Ovary (tissue), 10 donors: Measurements from ENCODE around the gene KRTAP13-1. TPM values are rescaled to one million over a fixed set of nuclear protein-coding genes. Genes with fewer than 3 reads are reported as not detected.

Experiments
- DNase-seq, 5 donors: peaks; one replicate each; pipeline ENCODE4 v3.0.0-alpha.2; 2019 to 2020
- H3K27ac ChIP-seq, 2 donors: fragments of 200-600 bp; one replicate each; pipeline versions ENCODE4 v1.5.1 to v1.8.0; 2019 to 2022
- H3K27me3 ChIP-seq: fragments of 200-600 bp; one replicate; pipeline ENCODE4 v1.8.0; 2022
- H3K36me3 ChIP-seq: fragments of 200-600 bp; sonication (generic); one replicate; pipeline ENCODE4 v1.5.1; 2019
- H3K4me1 ChIP-seq: one replicate; pipeline ENCODE4 v1.8.1; 2013; ENCODE audit warnings: mild to moderate bottlenecking, moderate library complexity; ENCODE audit not compliant: insufficient read depth
- H3K4me3 ChIP-seq: fragments of 200-600 bp; sonication (generic); one replicate; pipeline ENCODE4 v1.5.1; 2017
- H3K9me3 ChIP-seq, 2 donors: fragments of 200-600 bp in 1 of 2; sonication (generic) in 1 of 2; one replicate each; pipeline versions ENCODE4 v1.5.1 to v1.8.1; 2013 to 2019; ENCODE audit warnings: mild to moderate bottlenecking in 1 of 2, moderate library complexity in 1 of 2
- EP300 ChIP-seq: sonication (generic); formaldehyde crosslinking; IDR thresholded peaks from one replicate; pipeline ENCODE4 v1.6.1; 2017; ENCODE audit warnings: antibody characterized with exemption
- POLR2A ChIP-seq: fragments of 450-650 bp; IDR thresholded peaks from one replicate; pipeline ENCODE4 v1.6.1; 2017; ENCODE audit warnings: antibody characterized with exemption, mild to moderate bottlenecking, moderate library complexity
- WGBS, 3 donors: extraction: QIAGEN DNeasy Blood & Tissue Kit in 1 of 3; methylation state at CpG; one replicate each; pipeline versions ENCODE4 v1.1.5 to v1.1.7; 2013 to 2017; 5-methylcytosine and 5-hydroxymethylcytosine counted together
- intact Hi-C, 4 donors: fragments of 100-400 bp; cut with DNase I; formaldehyde crosslinking; loops; one replicate each; pipeline versions ENCODE4 v1.11.0 to v1.15.1; 2022 to 2023
- long read RNA-seq, 3 donors: library from polyadenylated mRNA in 2 of 3; unstranded in 2 of 3; transcript quantifications; one replicate each; pipeline ENCODE4 v2.0.0 and lab custom pipeline, GENCODE V29; 2021 to 2026
- polyA plus RNA-seq, 2 donors: library from polyadenylated mRNA; stranded (reverse); fragments of 200-250 nt in 1 of 2; fragments of 350-450 nt in 1 of 2; fragmentation: Illumina TruSeq in 1 of 2; extraction: RNeasy Lipid Tissue Mini Kit (QIAGEN cat#74804) in 1 of 2; gene quantifications; one replicate each; pipeline ENCODE4 v1.2.3, GENCODE V29; 2013 to 2014
- total RNA-seq, 7 donors: library from RNA; depleted of rRNA in 2 of 7; stranded (reverse); fragments of >200 nt in 2 of 7; fragmentation: NEBNext Ultra II Directional in 3 of 7; extraction: Animal tissue kit (Norgen Biotek cat#: 25700) in 3 of 7; gene quantifications; one replicate each; pipeline versions ENCODE4 v1.1.0 to v1.2.4, GENCODE V29; 2016 to 2023
- TF ChIP-seq, protein P1 (sequence below), 3 donors: fragments of 450-650 bp in 2 of 3; fragments of 200-600 bp in 1 of 3; IDR thresholded peaks; one replicate each; pipeline versions ENCODE4 v1.5.1 to v1.8.0; 2016 to 2022; ENCODE audit warnings: antibody characterized with exemption in 3 of 3, mild to moderate bottlenecking in 1 of 3
- donor health status: DM: no; HTN: no; CAD: no; lungs with moderate emphysema.
- donor health status: DM: no; HTN: no; CAD: no.
- donor health status: Bipolar disorder and iron deficiency.
- donor health status: DM: yes; HTN: yes; CAD: no.
- donor health status: DM: no; HTN: no; CAD: no.
- donor health status: DM: yes; HTN: yes; CAD: no.

Gene KRTAP13-1, protein sequence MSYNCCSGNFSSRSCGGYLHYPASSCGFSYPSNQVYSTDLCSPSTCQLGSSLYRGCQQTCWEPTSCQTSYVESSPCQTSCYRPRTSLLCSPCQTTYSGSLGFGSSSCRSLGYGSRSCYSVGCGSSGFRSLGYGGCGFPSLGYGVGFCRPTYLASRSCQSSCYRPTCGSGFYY
- total RNA-seq (not detected), polyA plus RNA-seq (not detected)
- long read RNA-seq, donor 1 = 0 reads
- long read RNA-seq, donor 2 = 0 reads
- long read RNA-seq, donor 3 = 0 reads

DNA sequence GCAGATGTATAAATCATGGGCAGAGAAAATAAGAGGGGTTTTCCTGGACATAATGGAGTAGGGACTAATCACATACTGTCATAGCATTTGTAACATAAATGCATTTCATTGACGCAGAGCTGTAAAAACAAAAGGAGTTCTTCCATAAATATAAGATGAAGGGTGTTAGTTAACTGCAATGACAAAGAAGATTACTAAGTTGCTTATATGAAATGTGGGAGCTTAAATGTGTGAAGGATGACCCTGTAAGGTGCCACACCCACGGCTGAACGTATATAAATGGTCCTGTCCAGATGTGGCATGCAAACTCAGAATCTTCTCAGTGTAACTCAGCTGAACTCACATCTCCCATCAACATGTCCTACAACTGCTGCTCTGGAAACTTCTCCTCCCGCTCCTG is at the start of gene KRTAP13-1:
Gene KRTAP13-1, plus strand, starts transcription at position 301 of the 400 bp plus-strand sequence. Its CDS starts 56 bp downstream, at position 357.
- intact Hi-C loops = no loop called here
- no peak within 1 kb of the TSS for H3K4me3 ChIP-seq
- no peaks in the 10 kb centered on the region for H3K27me3 ChIP-seq
- no peak within 1 kb of the TSS for H3K27ac ChIP-seq
- no peak for DNase-seq
- H3K9me3 ChIP-seq = no peaks in the 10 kb centered on the region
- no peaks in the 10 kb centered on the region for H3K4me1 ChIP-seq
- no peak for TF ChIP-seq EP300
- TF ChIP-seq, protein P1, sequence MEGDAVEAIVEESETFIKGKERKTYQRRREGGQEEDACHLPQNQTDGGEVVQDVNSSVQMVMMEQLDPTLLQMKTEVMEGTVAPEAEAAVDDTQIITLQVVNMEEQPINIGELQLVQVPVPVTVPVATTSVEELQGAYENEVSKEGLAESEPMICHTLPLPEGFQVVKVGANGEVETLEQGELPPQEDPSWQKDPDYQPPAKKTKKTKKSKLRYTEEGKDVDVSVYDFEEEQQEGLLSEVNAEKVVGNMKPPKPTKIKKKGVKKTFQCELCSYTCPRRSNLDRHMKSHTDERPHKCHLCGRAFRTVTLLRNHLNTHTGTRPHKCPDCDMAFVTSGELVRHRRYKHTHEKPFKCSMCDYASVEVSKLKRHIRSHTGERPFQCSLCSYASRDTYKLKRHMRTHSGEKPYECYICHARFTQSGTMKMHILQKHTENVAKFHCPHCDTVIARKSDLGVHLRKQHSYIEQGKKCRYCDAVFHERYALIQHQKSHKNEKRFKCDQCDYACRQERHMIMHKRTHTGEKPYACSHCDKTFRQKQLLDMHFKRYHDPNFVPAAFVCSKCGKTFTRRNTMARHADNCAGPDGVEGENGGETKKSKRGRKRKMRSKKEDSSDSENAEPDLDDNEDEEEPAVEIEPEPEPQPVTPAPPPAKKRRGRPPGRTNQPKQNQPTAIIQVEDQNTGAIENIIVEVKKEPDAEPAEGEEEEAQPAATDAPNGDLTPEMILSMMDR (IDR thresholded peaks at IDR 0.05) = no peak
- TF ChIP-seq POLR2A = no peak
- H3K36me3 ChIP-seq = no peaks in the 10 kb centered on the region
- 39 to 60% (median 44%) methylated on average over 4 of the region's 4 CpGs for WGBS, 3 donors

DNA sequence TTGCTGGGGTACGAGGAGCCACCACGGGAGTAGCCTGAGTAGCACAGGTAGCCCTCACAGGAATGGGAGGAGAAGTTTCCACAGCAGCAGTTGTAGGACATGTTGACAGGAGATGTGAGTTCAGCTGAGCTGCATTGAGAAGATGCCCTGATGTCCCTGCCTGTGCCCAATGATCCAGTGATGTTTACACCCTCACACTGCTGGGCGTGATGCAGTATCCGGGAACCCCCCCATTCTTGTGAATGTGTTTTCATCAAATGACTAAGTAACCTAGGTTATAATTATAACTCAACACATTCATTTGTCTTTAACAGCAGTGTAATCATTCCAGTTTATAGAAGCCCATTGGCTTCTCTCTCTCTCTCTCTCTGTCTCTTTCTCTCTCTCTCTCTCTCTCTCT is 47.3 kb upstream of the KRTAP13-1 start, which contains the start of gene KRTAP23-1:
Gene KRTAP23-1, minus strand, starts transcription at position 101 of the 400 bp plus-strand sequence. Its CDS starts 0 bp downstream, at position 101.
- Histone ChIP-seq H3K4me1 (no peaks in the 10 kb centered on the region), H3K27me3 (no peaks in the 10 kb centered on the region), H3K36me3 (no peaks in the 10 kb centered on the region), H3K9me3 (no peaks in the 10 kb centered on the region), H3K27ac (no peak within 1 kb of the TSS), H3K4me3 (no peak within 1 kb of the TSS)
- intact Hi-C loops = no loop called here
- TF ChIP-seq, protein P1 (IDR thresholded peaks at IDR 0.05) = no peak
- TF ChIP-seq POLR2A = no peak
- TF ChIP-seq EP300 = no peak
- 89 to 93% (median 90%) methylated on average over 4 of the region's 4 CpGs for WGBS, 3 donors
- DNase-seq = no peak

DNA sequence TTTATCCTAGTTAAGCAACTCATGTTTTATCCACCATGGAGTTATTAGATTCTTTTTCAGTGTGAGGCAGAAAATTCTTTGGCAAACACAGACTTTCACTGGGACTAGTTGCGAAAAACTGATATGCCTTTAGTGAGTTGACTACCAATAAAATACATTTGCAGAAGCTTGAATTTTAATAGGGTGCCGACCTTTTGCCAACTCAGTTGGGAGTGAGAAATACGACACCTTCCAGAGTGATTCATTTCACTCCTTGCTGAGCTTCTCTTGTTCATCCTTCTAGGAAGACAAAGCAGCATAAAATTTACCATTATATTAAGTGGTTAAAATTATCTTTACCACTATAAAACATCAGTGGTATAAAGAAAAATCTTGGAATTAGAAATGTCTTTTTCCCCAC is 46.3 kb upstream of the KRTAP13-1 start:
- WGBS, 3 donors = 13 to 19% (median 13%) methylated on average over 3 of the region's 3 CpGs
- intact Hi-C loops = no loop called here
- Histone ChIP-seq H3K27ac (no peak overlapping the region), H3K4me1 (no peaks in the 10 kb centered on the region), H3K36me3 (no peaks in the 10 kb centered on the region), H3K9me3 (no peaks in the 10 kb centered on the region), H3K4me3 (no peak overlapping the region), H3K27me3 (no peaks in the 10 kb centered on the region)
- DNase-seq = no peak
- TF ChIP-seq EP300 (no peak), POLR2A (no peak)
- TF ChIP-seq, protein P1 (IDR thresholded peaks at IDR 0.05) = no peak

DNA sequence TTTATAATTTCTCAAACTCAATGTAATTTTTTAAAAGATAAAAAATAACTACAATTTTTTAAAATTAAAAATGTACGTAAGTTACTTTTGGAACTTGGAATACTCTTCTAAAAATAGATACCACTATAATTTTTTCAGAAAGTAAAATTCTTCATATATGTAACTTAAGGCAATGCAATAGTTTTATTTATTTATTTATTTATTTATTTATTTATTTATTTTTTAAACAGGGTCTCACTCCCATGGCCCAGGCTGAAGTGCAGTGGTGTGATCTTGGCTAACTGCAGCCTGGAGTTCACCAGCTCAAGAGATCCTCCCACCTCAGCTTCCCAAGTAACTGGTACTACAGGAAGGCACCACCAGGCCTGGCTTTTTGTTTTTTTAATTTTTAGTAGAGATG is 44.3 kb upstream of the KRTAP13-1 start:
- no peak for TF ChIP-seq EP300
- TF ChIP-seq POLR2A = no peak
- TF ChIP-seq, protein P1 (IDR thresholded peaks at IDR 0.05) = no peak
- WGBS, 3 donors = 87 to 91% (median 89%) methylated on average over 1 of the region's 1 CpG
- no peaks in the 10 kb centered on the region for H3K9me3 ChIP-seq
- H3K4me3 ChIP-seq = no peak overlapping the region
- H3K27me3 ChIP-seq = no peaks in the 10 kb centered on the region
- no peaks in the 10 kb centered on the region for H3K4me1 ChIP-seq
- DNase-seq = no peak
- intact Hi-C loops = no loop called here
- H3K36me3 ChIP-seq = no peaks in the 10 kb centered on the region
- H3K27ac ChIP-seq = no peak overlapping the region
